HG03108 (cell line): Measurements from ENCODE around the gene FAM120B.
"Not testable (repeated sequence)": the region's sequence is repeated elsewhere in the genome, so short reads cannot be mapped to it uniquely, and the experiment has no call there.

Experiments
- ATAC-seq: cut with Tn5 transposase; IDR thresholded peaks from one replicate; pipeline ENCODE4 v1.9.1; 2021; ENCODE audit warnings: moderate library complexity; ENCODE audit not compliant: unreplicated experiment

Gene FAM120B

DNA sequence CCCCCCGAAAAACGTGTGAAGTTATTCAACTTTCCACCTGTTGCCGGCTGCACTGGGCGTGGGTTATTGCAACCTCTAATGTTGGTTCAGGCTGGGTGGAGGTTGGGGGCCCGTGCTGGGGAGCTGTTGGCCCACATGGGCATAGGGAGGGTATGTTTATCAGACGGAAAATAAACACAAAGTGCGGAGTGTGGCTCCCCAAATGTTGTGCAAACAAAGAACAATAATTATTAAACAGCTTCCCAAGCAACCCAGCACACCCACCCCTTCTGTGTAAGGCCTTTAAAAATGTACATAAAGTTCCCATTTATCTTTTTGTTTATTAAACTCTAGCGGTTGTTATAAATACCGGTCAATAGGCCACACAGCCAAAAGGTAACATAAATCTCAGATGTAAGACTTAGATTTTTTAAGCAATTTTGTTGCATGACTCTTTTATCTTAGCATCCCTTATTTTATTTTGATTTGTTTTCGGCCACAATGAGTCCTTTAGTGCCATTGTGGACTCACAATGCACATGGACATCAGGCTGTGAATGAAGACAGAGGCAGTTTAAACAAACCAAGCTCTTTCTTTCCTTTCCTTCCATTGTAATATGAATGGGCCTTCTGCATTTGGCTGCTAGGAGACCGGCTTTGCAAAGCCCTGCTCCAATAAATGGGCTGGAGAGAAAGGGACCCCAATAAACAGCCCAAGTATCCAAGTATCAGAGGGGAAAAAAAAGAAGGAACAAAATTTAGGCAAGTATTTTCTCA is 8.8 kb upstream of the FAM120B start:
- no peak for ATAC-seq

DNA sequence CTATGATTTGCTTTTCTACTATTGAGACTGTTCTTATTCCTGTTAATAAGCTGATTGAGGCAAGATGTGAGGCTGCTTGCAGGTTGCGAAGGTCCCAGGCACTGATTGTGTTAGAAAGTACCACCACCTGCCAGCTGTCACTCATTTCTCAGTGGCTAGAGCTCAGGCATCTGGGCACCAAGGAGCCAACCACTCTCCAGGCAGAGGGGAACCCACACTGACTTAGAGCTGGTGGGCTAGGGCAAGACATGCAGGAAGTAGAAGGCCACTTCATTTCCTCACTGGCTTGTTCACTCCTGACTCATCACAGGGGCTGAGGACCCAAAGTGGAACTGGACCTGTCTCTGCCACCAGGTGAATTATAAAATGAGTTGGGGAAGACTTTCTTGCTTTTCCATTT is 7.9 kb upstream of the FAM120B start:
- ATAC-seq, result no peak

DNA sequence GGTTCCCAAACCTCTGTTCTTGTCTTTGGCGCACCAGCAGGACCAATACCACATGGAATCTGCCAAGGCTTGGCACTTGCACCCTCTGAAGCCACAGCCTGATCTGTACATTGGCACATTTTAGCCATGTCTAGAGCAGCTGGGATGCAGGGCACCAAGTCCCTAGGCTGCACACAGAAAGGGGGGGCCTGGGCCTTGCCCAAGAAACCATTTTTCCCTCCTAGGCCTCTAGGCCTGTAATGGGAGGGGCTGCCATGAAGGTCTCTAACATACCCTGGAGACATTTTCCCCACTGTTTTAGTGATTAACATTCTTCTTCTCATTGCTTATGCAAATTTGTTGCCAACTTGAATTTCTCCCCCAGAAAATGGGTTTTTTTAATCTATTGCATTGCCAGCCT is 5.4 kb upstream of the FAM120B start:
- ATAC-seq, result no peak

DNA sequence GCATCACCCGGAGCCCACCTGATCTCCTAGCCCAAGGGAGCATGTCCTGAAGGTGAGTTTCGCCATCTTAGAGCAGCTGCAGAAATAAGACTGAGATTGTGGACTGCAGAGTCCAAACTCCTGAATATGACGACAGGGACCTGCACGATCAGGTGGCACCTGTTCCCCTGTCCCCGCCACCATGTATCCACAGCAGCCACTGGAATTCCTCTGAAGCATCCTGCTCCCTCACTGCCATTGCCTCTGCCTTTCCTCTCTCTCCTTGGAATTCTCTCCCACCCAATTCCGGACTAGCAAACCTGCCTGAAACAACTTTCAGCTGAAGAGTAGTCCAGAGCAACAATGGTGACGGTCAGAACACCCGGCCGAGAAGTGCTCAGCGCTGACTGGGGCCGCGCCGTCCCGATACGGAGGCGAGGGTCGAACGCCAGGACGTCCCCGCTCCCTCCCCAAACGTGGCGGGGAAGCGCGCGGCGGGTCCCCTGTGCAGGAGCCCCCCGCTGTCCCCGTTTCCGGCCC is 694 bp upstream of the FAM120B start:
- ATAC-seq, result no peak

DNA sequence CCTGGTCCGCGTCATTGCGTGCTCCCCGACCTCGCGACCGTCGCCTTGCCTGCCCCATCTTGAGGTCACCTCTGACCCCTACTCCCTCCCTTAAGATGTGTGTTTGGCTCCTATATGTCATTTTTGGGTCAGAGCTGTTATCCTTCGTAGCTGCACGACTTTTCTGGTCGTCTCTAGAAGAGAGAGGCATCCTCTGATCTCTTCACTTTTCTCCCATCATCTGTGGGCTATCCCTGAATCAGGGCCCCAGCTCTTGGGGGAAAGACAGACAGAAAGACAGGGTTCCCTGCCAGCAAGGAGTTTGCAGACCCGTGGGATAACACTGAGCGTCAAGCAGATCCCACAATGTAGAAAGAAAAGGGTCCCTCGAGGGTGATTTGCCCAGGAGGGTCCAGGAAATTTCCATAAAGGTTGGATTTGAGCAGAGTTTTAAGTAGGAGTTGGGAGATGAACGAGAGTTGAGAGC is 555 bp downstream of the FAM120B start:
- ATAC-seq, result no peak

DNA sequence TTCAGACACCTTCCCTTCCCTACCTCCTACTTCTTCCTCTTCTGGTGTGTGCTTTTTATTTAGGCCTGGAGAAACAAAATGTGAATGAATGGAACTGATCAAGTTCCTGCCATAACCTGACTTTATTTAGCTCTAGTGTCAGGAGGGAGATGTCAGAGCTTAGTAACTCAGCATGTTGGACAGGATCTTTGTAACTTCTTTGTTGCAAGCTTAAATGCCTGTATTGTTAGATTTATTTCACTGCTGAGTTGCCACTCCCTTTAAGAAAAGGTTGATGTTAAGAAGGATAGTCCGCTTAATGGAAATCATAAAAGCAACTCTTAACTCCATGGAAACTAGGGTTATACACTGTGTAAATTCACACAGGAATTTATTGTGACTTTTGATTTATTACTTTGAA is 2.2 kb downstream of the FAM120B start:
- ATAC-seq, result no peak

DNA sequence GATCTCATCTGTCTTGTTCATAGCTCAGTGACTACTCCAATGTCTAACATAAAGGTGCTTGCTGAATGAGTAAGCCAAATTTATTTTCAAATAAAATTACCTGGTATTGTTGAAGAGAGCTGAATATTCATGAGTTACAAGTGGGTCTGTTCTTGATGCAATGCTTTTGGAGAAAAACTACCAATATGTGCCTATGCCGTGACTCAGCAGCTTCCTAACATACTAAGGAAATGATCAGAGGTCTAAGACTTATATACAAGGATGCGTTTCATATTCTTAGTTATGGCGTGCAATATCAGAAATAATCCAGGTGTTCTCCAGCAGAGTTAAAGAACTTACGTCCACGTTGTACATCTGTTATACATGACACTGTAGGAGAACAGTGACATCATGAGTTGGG is 5.1 kb downstream of the FAM120B start:
- ATAC-seq, result no peak

DNA sequence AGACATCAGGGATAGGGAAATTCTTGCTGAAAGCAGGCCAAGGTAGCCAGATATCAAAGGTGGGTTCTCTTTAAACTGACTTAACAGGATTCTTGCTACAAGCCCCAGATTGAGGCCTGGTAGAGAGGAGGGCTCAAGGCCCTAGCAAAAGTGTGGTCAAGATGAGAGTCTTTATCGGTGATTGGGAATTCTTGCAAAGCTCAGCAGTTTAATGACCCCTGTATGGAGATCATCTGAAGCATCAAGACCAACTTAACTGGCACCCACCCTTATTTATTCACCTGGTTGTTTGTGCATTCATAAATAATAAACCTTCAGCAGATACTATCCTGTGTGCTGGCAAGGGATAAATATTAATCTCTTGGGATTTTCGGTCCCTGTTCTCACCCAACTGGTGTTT is 6.3 kb downstream of the FAM120B start:
- ATAC-seq, result no peak

DNA sequence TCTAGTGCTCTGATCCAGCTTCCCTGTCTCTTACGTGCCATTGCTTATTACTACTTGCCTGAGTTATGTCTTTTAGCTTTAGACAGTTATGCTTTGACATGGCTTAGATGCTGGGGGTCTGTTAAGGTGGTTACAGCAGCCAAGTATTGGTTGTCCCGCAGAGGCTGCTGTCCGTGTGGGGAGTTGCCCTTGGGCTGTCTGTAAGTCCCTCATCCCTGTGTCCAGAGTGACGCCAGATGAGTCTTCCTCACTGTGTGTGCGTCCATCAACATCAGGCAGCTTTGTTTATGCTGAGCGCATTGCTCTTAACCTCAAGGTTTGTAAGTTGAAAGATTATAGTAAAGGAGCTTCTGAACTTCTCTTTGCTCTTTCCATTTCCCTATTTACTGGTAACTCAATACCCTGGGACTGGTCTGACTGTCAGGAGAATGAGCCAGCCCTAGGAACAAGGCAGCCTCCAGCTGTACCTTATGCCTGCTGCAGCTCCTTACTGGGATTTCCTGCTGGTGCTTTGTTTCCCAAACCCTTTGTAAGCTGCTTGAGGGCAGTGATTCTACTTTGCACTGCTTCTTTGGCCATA is 7.2 kb downstream of the FAM120B start:
- ATAC-seq, result no peak

DNA sequence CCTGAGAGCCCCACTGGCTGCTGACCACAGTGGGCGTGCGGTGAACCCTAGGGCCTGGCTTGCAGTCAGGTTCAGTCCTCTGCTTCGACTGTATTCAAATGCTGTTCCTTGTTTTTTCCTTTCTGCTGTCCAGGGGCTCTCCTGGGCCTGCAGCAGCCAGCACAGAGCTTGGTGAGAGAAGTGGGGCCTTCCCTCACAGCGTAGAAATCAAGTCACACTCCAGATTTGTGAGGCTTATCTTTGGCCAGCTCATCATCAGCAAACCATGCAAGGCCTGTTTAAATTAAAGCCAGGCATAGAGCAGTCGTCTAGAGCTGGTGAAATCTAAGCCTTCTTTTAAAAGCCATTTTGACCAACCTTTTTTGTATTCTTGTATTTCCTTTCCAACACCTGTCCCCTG is 8.4 kb downstream of the FAM120B start:
- no peak for ATAC-seq

DNA sequence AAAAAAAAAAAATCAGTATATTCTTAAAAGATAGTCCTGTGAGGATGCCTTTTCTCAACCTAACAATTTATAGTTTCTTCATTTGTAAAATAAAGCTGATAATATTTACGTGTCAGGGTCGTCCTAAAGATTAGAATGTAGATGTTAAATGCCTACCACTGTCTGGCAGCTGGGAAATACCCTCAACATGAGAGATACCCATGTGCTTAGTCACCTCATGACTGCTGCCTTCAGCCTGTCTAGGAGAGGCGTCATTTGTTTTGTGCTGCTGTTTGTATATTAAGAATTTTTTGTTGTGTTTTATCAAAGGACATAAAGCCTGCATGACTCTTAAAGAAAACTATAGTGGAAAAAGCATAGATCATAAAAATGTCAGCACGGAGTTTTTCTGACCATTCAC is 9.5 kb downstream of the FAM120B start:
- no peak for ATAC-seq

DNA sequence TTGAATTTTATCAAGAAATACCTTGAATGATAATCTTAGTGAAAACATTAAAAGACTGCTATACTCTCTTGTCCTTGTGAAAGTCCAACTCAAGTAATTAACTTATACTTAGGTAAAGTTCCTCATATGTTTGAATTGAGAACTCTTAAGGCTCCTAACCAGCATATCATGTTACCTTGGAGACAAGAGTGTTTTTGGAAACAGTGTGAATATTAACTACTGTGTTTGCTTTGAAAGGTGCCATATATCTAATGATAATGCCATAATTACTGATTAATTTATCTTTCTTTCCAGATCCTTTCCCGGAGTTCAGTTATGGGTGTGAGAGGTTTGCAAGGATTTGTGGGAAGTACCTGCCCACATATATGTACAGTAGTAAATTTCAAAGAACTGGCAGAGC is 10.5 kb downstream of the FAM120B start:
- ATAC-seq, result no peak

DNA sequence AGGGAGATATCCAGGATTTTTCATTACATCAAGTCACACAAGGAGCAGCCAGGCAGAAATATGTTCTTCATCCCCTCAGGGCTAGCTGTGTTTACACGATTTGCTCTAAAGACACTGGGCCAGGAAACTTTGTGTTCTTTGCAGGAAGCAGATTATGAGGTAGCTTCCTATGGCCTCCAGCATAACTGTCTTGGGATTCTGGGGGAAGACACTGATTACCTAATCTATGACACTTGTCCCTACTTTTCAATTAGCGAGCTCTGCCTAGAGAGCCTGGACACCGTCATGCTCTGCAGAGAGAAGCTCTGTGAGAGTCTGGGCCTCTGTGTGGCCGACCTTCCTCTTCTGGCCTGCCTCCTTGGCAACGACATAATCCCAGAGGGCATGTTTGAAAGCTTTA is 11.2 kb downstream of the FAM120B start:
- no peak for ATAC-seq

DNA sequence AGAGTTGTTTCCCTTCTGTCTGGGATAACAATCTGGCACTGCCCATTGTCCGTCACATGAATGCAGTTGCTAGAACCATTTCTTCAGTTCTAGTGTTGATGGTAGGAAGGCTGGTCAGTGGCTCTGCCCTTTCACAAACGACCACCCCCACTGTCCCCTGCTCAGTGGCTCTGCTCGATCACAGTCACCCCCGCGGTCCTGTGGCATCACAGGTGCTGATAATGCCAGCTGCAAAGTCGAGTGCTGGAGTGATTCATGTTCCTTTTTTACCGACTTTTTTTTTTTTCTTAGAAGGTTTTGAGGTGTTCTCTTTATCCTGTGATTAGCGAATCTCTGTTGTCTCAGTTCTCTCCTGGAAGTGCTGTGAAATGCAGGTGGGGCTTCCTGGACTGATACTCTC is 22.8 kb downstream of the FAM120B start:
- no peak for ATAC-seq

DNA sequence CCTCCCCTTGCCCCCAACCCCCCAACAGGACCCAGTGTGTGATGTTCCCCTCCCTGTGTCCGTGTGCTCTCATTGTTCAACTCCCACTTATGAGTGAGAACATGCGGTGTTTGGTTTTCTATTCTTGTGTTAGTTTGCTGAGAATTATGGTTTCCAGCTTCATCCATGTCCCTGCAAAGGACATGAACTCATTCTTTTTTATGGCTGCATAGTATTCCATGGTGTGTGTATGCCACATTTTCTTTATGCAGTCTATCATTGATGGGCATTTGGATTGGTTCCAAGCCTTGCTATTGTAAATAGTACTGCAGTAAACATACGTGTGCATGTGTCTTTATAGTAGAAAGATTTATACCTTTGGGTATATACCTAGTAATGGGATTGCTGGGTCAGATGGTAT is 28.6 kb downstream of the FAM120B start:
- not testable (repeated sequence) for ATAC-seq

DNA sequence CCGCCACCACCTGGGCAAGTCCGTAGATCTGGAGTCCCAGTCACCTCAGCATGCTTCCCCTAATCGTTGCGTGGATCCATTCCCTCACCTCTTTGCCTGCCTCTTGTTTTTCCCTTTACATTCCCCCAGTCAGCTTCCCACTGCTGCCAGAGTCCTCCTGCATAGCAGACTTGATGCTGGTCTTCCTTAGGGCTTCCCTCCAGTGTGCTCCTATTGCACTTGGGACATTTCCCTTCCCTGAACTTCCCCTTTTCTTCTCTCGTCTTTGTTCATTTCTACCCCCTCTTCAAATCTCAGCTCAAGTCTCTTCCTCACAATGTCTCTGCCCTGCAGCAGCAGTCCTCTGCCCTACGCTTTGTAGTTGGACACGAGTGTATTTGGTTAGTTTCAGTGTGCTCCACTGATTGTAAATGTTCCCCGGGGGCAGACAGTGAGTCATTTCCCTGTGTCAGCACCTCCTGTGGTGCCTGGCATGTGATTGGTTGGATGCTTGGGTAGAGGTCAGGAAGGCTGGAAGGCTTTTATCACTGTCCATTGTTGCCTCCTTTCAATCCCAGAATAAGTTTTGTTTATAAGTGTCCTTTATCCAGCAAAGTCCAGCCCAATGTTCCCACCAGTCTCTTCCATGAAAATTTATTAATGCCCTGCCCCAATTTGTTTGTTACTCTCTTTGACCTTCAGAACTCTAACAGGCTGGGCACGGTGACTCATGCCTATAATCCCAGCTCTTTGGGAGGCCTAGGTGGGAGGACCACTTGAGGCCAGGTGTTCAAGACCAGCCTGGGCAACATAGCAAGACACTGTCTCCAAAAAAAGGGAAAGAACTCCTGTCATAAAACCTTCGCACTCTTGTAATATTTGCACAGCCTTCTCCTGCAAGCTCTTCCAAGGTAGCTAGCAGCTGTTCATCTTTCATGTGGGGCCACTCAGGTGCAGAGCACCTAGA is 38.3 kb downstream of the FAM120B start:
- peak; percentile 43 for ATAC-seq

DNA sequence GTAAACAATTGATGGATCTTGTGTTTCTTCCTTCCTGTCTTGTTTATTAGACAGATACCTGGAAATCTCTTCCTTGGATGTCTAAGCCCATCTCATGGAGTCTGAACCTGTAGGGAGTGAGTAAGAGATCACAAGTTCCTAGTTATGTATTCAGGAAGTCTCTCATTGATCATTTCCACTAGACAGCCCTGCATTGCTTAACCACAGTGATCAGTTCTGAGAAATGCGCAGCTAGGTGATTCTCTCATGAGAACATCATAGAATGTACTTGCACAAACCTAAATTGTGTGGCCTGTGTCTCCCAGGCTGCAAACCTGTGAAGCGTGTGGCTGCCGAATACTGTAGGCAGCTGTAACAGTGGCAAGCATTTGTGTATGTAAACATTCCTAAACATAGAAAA is 39.1 kb downstream of the FAM120B start:
- ATAC-seq, result no peak

DNA sequence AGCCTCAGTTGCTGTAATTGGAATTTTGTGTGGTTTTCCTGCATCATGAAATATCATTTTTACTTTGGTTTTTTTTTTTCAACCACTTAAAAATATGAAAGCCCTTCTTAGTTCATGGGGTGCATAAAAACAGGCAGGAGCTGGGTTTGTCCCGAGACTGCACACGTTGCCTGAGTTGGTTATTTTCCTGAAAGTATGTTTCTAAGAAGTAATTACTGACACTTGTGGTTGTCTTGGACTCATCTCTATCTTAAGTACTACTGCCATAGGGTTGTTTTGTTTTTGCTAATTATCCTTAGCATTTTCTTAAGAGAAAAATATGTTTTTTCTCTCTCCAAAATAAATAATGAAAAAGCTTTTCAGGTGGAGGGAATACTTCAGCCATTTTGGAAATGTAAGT is 40.1 kb downstream of the FAM120B start:
- no peak for ATAC-seq

DNA sequence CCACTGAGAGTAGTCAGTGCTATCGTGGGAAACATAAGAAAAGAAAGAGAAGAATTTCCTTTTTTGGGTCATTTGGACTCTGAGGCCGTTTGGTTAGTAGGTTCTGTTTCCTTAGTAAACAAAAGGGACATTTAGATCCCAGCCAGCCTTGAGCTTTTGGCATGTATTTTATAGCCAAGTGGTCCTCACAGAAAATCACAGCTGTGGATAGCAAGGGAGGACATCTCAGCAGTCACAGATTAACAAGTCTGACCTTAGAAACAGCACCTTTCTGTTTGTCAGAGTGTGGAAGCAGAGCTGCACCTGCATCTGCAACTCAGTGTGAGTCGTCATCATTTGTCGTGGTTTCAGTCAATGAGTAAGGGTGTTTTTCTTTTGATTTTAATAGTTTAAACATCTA is 40.5 kb downstream of the FAM120B start:
- peak; percentile 63 for ATAC-seq

DNA sequence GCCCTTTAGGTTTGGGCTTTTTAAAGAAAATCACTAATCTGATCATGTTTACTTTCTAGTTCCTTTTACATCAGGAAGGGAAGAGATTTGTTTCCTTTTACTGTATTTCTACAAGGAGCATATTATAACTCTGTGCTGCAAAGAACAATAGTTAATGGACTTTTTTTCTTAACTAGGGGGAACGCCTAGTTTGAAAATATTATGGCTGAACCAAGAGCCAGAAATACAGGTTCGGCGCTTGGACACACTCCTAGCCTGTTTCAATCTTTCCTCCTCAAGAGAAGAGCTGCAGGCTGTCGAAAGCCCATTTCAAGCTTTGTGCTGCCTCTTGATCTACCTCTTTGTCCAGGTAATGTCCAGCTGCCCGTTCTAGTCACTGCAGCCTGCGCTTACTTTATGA is 41.4 kb downstream of the FAM120B start:
- no peak for ATAC-seq

DNA sequence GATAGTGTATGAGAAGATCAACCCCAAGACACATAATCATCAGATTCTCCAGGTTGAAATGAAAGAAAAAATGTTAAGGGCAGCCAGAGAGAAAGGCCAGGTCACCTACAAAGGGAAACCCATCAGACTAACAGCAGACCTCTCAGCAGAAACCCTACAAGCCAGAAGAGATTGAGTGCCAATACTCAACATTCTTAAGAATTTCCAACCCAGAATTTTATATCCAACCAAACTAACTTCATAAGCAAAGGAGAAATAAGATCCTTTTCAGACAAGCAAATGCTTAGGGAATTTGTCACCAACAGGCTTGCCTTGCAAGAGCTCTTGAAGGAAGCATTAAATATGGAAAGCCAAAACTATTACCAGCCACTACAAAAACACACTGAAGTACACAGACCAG is 44.9 kb downstream of the FAM120B start:
- not testable (repeated sequence) for ATAC-seq
